HEK293 (cell line): ENCODE data around the gene GOLT1A.
A peak's percentile ranks its signal among the peaks of the same experiment; 100 is the strongest.

Source experiments
- CTCF ChIA-PET: fragments of 350-600 bp; formaldehyde crosslinking; extraction: SDS; loops from one replicate; lab custom pipeline; 2021; ENCODE audit warnings: antibody characterized with exemption; lab: Yijun Ruan, JAX
- POLR2A ChIA-PET: fragments of 300-600 bp; formaldehyde crosslinking; extraction: SDS; loops from one replicate; lab custom pipeline; 2020; ENCODE audit warnings: antibody characterized with exemption, inconsistent platforms; lab: Yijun Ruan, JAX
- H3K27ac ChIP-seq: fragments of 200-500 bp; sonication (Bioruptor generic); 2 replicates; pipeline ENCODE4 v1.5.1; 2014; ENCODE audit warnings: low read depth, low read length, control low read depth, inconsistent platforms; ENCODE audit errors: extremely low read depth
- H3K36me3 ChIP-seq, 2 experiments: fragments of 200-500 bp in 1 of 2; sonication (Bioruptor generic) in 1 of 2; 1 replicate in 1 of 2; 2 replicates in 1 of 2; pipeline ENCODE4 v1.5.1; 2014 to 2017; ENCODE audit warnings: inconsistent platforms in 2 of 2, low read length in 2 of 2; ENCODE audit not compliant: control insufficient read depth in 2 of 2, insufficient read depth in 1 of 2
- H3K4me1 ChIP-seq: fragments of 200-500 bp; sonication (Bioruptor generic); 2 replicates; pipeline ENCODE4 v1.5.1; 2014; ENCODE audit warnings: mild to moderate bottlenecking, low read length, inconsistent platforms; ENCODE audit not compliant: control insufficient read depth, insufficient read depth
- H3K4me3 ChIP-seq: 2 replicates; pipeline ENCODE4 v1.5.1; 2011; ENCODE audit warnings: low read depth, mild to moderate bottlenecking, control low read depth, low read length, moderate library complexity
- H3K9me3 ChIP-seq: fragments of 200-500 bp; sonication (Bioruptor generic); 2 replicates; pipeline ENCODE4 v1.5.1; 2014; ENCODE audit warnings: low read depth, low read length, inconsistent platforms; ENCODE audit not compliant: control insufficient read depth, insufficient read depth
- EGR2 ChIP-seq: fragments of 450-650 bp; formaldehyde crosslinking; IDR thresholded peaks from 2 replicates; pipeline ENCODE4 v1.5.1; 2016; ENCODE audit warnings: low read depth, missing biosample characterization, missing genetic modification characterization
- GLIS2 ChIP-seq: fragments of 450-650 bp; formaldehyde crosslinking; IDR thresholded peaks from 2 replicates; pipeline ENCODE4 v1.5.1; 2016; ENCODE audit warnings: missing biosample characterization, missing genetic modification characterization
- KLF1 ChIP-seq: fragments of 450-650 bp; formaldehyde crosslinking; IDR thresholded peaks from 2 replicates; pipeline ENCODE4 v1.5.1; 2016; ENCODE audit warnings: missing biosample characterization, missing genetic modification characterization
- KLF9 ChIP-seq: fragments of 450-650 bp; formaldehyde crosslinking; IDR thresholded peaks from 2 replicates; pipeline ENCODE4 v1.5.1; 2016; ENCODE audit warnings: missing biosample characterization, missing genetic modification characterization, low read depth
- SCRT2 ChIP-seq: fragments of 450-650 bp; formaldehyde crosslinking; IDR thresholded peaks from 2 replicates; pipeline ENCODE4 v1.5.1; 2016; ENCODE audit warnings: missing biosample characterization, missing genetic modification characterization
- SP2 ChIP-seq: fragments of 450-650 bp; formaldehyde crosslinking; IDR thresholded peaks from 2 replicates; pipeline ENCODE4 v1.5.1; 2016; ENCODE audit warnings: missing biosample characterization, missing genetic modification characterization
- ZFHX2 ChIP-seq: fragments of 450-650 bp; formaldehyde crosslinking; conservative IDR thresholded peaks from 2 replicates; pipeline ENCODE4 v1.5.1; 2016; ENCODE audit warnings: missing biosample characterization, missing genetic modification characterization
- ZFP37 ChIP-seq: fragments of 450-650 bp; formaldehyde crosslinking; IDR thresholded peaks from 2 replicates; pipeline ENCODE4 v1.5.1; 2016; ENCODE audit warnings: missing biosample characterization, missing genetic modification characterization
- ZNF169 ChIP-seq: fragments of 450-650 bp; formaldehyde crosslinking; IDR thresholded peaks from 2 replicates; pipeline ENCODE4 v1.5.1; 2016; ENCODE audit warnings: missing biosample characterization, missing genetic modification characterization
- ZNF19 ChIP-seq: fragments of 450-650 bp; formaldehyde crosslinking; IDR thresholded peaks from 2 replicates; pipeline ENCODE4; 2016; ENCODE audit warnings: missing biosample characterization, missing genetic modification characterization, low read depth
- ZNF24 ChIP-seq: fragments of 450-650 bp; formaldehyde crosslinking; IDR thresholded peaks from 2 replicates; pipeline ENCODE4 v1.5.1; 2016; ENCODE audit warnings: missing biosample characterization, missing genetic modification characterization
- ZNF354C ChIP-seq: fragments of 450-650 bp; formaldehyde crosslinking; IDR thresholded peaks from 2 replicates; pipeline ENCODE4 v1.5.1; 2016; ENCODE audit warnings: missing biosample characterization, missing genetic modification characterization, low read depth, borderline replicate concordance
- ZNF501 ChIP-seq: fragments of 450-650 bp; formaldehyde crosslinking; IDR thresholded peaks from 2 replicates; pipeline ENCODE4 v1.5.1; 2016; ENCODE audit warnings: missing biosample characterization, missing genetic modification characterization
- ZNF510 ChIP-seq: fragments of 450-650 bp; formaldehyde crosslinking; IDR thresholded peaks from 2 replicates; pipeline ENCODE4 v1.5.1; 2018; ENCODE audit warnings: mild to moderate bottlenecking, missing genetic modification characterization, missing biosample characterization; ENCODE audit not compliant: insufficient replicate concordance
- ZNF571 ChIP-seq: fragments of 450-650 bp; formaldehyde crosslinking; IDR thresholded peaks from 2 replicates; pipeline ENCODE4 v1.5.0; 2017; ENCODE audit warnings: missing biosample characterization, missing genetic modification characterization
- ZNF596 ChIP-seq: fragments of 450-650 bp; IDR thresholded peaks from 2 replicates; pipeline ENCODE4 v1.5.0; 2018; ENCODE audit warnings: missing biosample characterization, mild to moderate bottlenecking, missing genetic modification characterization, moderate library complexity
- ZNF658 ChIP-seq: fragments of 450-650 bp; formaldehyde crosslinking; IDR thresholded peaks from 2 replicates; pipeline ENCODE4; 2016; ENCODE audit warnings: missing biosample characterization, missing genetic modification characterization
- ZNF777 ChIP-seq: fragments of 450-650 bp; formaldehyde crosslinking; IDR thresholded peaks from 2 replicates; pipeline ENCODE4 v1.5.1; 2017; ENCODE audit warnings: missing biosample characterization, missing genetic modification characterization, borderline replicate concordance
- TF ChIP-seq, protein P1 (sequence below): fragments of 450-650 bp; formaldehyde crosslinking; IDR thresholded peaks from 2 replicates; pipeline ENCODE4 v1.5.1; 2016; ENCODE audit warnings: missing biosample characterization, missing genetic modification characterization
- TF ChIP-seq, protein P2 (sequence below): fragments of 450-650 bp; formaldehyde crosslinking; IDR thresholded peaks from 2 replicates; pipeline ENCODE4 v1.5.1; 2016; ENCODE audit warnings: missing biosample characterization, missing genetic modification characterization

The GOLT1A gene

GRCh38 chr1:204222764-204223055 lies 8.9 kb upstream of the GOLT1A start:
- no peak overlapping the region for H3K27ac ChIP-seq
- TF ChIP-seq SP2 (tag by site-specific recombination) (no peak), ZNF169 (tag by site-specific recombination) (no peak), KLF9 (tag by site-specific recombination) (no peak), ZNF19 (tag by site-specific recombination) (no peak), SCRT2 (tag by site-specific recombination) (no peak), ZNF24 (tag by site-specific recombination) (no peak), EGR2 (tag by site-specific recombination) (no peak), ZNF354C (tag by site-specific recombination) (no peak), ZNF501 (no peak), ZNF510 (tag by site-specific recombination) (no peak), KLF1 (tag by site-specific recombination) (no peak), ZNF658 (tag by site-specific recombination) (no peak), GLIS2 (tag by site-specific recombination) (no peak), ZNF571 (no peak), ZFP37 (tag by site-specific recombination) (no peak), ZNF777 (tag by site-specific recombination) (no peak)
- TF ChIP-seq, protein P1, sequence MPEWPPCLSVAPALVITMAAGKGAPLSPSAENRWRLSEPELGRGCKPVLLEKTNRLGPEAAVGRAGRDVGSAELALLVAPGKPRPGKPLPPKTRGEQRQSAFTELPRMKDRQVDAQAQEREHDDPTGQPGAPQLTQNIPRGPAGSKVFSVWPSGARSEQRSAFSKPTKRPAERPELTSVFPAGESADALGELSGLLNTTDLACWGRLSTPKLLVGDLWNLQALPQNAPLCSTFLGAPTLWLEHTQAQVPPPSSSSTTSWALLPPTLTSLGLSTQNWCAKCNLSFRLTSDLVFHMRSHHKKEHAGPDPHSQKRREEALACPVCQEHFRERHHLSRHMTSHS (tag by site-specific recombination): no peak
- TF ChIP-seq, protein P2, sequence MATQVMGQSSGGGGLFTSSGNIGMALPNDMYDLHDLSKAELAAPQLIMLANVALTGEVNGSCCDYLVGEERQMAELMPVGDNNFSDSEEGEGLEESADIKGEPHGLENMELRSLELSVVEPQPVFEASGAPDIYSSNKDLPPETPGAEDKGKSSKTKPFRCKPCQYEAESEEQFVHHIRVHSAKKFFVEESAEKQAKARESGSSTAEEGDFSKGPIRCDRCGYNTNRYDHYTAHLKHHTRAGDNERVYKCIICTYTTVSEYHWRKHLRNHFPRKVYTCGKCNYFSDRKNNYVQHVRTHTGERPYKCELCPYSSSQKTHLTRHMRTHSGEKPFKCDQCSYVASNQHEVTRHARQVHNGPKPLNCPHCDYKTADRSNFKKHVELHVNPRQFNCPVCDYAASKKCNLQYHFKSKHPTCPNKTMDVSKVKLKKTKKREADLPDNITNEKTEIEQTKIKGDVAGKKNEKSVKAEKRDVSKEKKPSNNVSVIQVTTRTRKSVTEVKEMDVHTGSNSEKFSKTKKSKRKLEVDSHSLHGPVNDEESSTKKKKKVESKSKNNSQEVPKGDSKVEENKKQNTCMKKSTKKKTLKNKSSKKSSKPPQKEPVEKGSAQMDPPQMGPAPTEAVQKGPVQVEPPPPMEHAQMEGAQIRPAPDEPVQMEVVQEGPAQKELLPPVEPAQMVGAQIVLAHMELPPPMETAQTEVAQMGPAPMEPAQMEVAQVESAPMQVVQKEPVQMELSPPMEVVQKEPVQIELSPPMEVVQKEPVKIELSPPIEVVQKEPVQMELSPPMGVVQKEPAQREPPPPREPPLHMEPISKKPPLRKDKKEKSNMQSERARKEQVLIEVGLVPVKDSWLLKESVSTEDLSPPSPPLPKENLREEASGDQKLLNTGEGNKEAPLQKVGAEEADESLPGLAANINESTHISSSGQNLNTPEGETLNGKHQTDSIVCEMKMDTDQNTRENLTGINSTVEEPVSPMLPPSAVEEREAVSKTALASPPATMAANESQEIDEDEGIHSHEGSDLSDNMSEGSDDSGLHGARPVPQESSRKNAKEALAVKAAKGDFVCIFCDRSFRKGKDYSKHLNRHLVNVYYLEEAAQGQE: no peak
- ChIA-PET POLR2A (no interaction called here), CTCF (interaction anchor here (0.7 to 2.2 kb wide), 2 partner anchors 16 to 140 kb away, joined by 4 to 9 read pairs; no protein-coding TSS in a partner anchor)
- no peak overlapping the region for H3K4me3 ChIP-seq
- no peaks in the 10 kb centered on the region for H3K36me3 ChIP-seq
- no peaks in the 10 kb centered on the region for H3K9me3 ChIP-seq
- no peaks in the 10 kb centered on the region for H3K4me1 ChIP-seq

GRCh38 chr1:204222006-204222763 lies 8.4 kb upstream of the GOLT1A start:
- TF ChIP-seq ZNF596 (peak; percentile 79), ZFHX2 (tag by site-specific recombination) (no peak)
- TF ChIP-seq, all 188 proteins: peak for 1
- Histone ChIP-seq H3K36me3 (no peaks in the 10 kb centered on the region), H3K27ac (no peak overlapping the region), H3K9me3 (no peaks in the 10 kb centered on the region), H3K4me1 (no peaks in the 10 kb centered on the region), H3K4me3 (no peak overlapping the region)
- CTCF ChIA-PET: interaction anchor here (0.7 to 2.2 kb wide), 2 partner anchors 15 to 141 kb away, joined by 4 to 9 read pairs; no protein-coding TSS in a partner anchor
- POLR2A ChIA-PET: no interaction called here
